BE2C (cell line): ENCODE measurements around the gene PFKFB4.
"Not testable (repeated sequence)": the region's sequence is repeated elsewhere in the genome, so short reads cannot be mapped to it uniquely, and the experiment has no call there.

Experiments
- DNase-seq: peaks from one replicate; pipeline ENCODE4 v3.0.0-alpha.2; 2020
- H3K27me3 ChIP-seq: fragments of 250-450 bp; sonication (Bioruptor Pico); 2 replicates; pipeline ENCODE4 v1.5.1; 2020; ENCODE audit warnings: mild to moderate bottlenecking
- H3K36me3 ChIP-seq: fragments of 250-450 bp; sonication (Bioruptor Pico); 2 replicates; pipeline ENCODE4 v1.5.1; 2020; ENCODE audit warnings: mild to moderate bottlenecking
- H3K4me1 ChIP-seq: fragments of 250-450 bp; sonication (Bioruptor Pico); 2 replicates; pipeline ENCODE4 v1.5.1; 2020
- H3K4me3 ChIP-seq: 2 replicates; pipeline ENCODE4 v1.5.1; 2011; ENCODE audit warnings: low read depth, low read length
- H3K9me3 ChIP-seq: fragments of 250-450 bp; sonication (Bioruptor Pico); 2 replicates; pipeline ENCODE4 v1.5.1; 2020
- TF ChIP-seq, protein P1 (sequence below): IDR thresholded peaks from 2 replicates; pipeline ENCODE4 v1.5.1; 2012; ENCODE audit warnings: mild to moderate bottlenecking, low read depth, low read length

The PFKFB4 gene

DNA sequence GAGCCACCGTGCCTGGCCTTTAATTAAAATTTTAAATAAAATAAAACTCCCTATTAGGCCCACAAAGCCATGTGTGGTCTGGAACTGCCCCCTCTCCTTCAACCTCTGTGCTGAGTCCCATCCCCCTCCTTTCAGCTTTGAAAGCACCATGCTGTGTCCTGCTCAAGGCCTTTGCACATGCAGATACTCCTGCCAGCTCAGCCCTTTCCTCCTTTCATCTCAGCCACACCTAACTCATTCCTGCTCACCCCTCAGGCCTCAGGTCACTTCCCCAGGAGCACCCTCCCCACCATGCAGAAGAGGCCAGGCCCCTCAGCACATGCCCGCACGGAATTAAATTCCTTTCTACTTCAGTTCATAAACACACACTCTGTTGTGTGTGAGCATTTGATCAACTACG lies 82.0 kb downstream of the PFKFB4 start:
- no peaks in the 10 kb centered on the region for H3K36me3 ChIP-seq

DNA sequence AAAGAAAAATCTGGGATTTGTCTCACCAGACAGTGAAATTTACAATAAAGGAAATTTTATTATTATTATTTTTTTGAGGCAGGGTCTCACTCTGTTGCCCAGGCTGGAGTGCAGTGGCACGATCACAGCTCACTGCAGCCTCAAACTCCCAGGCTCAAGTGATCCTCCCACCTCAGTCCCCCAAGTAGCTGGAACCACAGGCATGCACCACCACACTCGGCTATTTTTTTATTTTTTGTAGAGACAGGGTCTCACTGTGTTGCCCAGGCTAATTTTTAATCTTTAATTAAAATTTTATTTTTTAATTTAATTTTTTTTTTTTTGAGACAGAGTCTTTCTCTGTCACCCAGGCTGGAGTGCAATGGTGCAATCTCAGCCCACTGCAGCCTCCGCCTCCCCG lies 82.6 kb downstream of the PFKFB4 start:
- H3K36me3 ChIP-seq, H3K4me1 ChIP-seq, DNase-seq: not testable (repeated sequence)

More for the DNA sequence above, 82.0 kb downstream of the PFKFB4 start:
- H3K4me3 ChIP-seq, result no peak overlapping the region
- TF ChIP-seq, protein P1, sequence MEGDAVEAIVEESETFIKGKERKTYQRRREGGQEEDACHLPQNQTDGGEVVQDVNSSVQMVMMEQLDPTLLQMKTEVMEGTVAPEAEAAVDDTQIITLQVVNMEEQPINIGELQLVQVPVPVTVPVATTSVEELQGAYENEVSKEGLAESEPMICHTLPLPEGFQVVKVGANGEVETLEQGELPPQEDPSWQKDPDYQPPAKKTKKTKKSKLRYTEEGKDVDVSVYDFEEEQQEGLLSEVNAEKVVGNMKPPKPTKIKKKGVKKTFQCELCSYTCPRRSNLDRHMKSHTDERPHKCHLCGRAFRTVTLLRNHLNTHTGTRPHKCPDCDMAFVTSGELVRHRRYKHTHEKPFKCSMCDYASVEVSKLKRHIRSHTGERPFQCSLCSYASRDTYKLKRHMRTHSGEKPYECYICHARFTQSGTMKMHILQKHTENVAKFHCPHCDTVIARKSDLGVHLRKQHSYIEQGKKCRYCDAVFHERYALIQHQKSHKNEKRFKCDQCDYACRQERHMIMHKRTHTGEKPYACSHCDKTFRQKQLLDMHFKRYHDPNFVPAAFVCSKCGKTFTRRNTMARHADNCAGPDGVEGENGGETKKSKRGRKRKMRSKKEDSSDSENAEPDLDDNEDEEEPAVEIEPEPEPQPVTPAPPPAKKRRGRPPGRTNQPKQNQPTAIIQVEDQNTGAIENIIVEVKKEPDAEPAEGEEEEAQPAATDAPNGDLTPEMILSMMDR, result no peak
- no peak for DNase-seq
- no peaks in the 10 kb centered on the region for H3K27me3 ChIP-seq
- H3K9me3 ChIP-seq, result no peaks in the 10 kb centered on the region
- H3K4me1 ChIP-seq, result no peaks in the 10 kb centered on the region; the same call in 1 of the 2 replicates

DNA sequence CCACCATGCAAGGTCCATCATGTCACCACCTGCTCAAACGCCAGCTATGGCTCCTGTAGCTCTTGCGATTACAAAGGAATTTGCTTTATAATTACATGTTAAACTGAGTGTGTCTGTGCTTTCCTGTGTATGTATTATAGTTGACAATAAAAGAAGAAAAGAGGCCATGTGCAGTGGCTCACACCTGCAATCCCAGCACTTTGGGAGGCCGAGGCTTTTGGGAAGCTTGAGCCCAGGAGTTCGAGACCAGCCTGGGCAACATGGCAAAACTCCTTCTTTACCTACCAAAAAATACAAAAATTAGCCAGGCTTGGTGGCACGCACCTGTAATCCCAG lies 83.0 kb downstream of the PFKFB4 start:
- Histone ChIP-seq H3K36me3 (no peaks in the 10 kb centered on the region), H3K9me3 (no peaks in the 10 kb centered on the region), H3K27me3 (no peaks in the 10 kb centered on the region), H3K4me3 (peak overlapping the region; percentile 68), H3K4me1 (no peaks in the 10 kb centered on the region; the same call in 1 of the 2 replicates)
- TF ChIP-seq, protein P1, result no peak
- no peak for DNase-seq

More for the DNA sequence above, 82.6 kb downstream of the PFKFB4 start:
- H3K4me3 ChIP-seq, H3K9me3 ChIP-seq, H3K27me3 ChIP-seq: not testable (repeated sequence)

DNA sequence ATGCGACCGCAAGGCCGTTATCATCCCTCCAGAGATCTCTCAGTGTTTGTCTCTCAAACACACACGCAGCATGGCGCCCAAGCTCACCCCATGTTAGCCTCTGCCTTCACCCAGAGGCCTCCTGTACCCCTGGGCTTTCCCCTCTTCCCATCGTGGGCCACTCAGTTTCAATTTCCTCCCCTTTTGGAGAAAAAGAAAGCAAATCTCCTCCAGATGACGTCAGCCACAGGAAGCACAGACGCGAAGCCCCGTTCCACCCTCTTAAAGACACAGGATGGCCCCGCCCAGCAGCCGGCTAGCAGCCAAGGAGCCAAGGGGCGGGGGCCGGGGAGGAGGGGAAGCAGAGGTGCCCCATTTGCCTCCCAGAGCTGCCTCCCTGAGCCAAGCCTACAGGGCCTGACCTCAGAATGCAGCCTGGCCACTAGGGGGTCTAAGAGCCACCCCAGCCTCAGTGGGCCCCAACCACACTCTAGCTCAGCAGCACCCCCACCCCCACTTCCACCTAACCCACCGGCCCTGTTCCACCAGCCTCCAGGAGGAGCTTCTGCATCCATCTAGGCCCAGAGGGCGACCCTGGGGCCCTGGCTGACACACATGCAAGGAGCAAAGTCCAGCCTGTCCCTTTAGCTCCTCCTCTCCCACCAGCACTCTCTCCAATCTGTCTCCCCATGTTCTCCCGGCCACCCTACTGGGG lies 83.5 kb downstream of the PFKFB4 start:
- TF ChIP-seq, protein P1, result peak; percentile 47
- H3K4me3 ChIP-seq, result peak overlapping the region; percentile 68
- H3K4me1 ChIP-seq, result no peaks in the 10 kb centered on the region; the same call in none of the 2 replicates
- no peaks in the 10 kb centered on the region; the same call in 1 of the 2 replicates for H3K36me3 ChIP-seq
- DNase-seq, result peak; percentile 76
- no peaks in the 10 kb centered on the region for H3K27me3 ChIP-seq
- H3K9me3 ChIP-seq, result no peaks in the 10 kb centered on the region

DNA sequence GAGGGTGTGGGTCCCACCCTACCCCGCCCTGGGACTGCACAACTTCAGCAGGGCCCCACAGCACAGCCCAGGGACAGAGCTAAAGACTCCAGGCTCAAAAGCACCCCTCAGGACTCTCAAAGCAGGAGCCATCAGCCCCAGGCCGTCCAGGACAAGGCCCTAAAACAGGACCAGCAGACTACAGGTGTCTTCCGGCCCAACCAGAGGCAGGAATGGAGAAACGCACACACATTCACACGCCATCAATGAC lies 84.0 kb downstream of the PFKFB4 start:
- no peaks in the 10 kb centered on the region for H3K9me3 ChIP-seq
- no peaks in the 10 kb centered on the region; the same call in none of the 2 replicates for H3K4me1 ChIP-seq
- DNase-seq, result no peak
- H3K4me3 ChIP-seq, result peak overlapping the region; percentile 68
- H3K27me3 ChIP-seq, result no peaks in the 10 kb centered on the region
- TF ChIP-seq, protein P1, result no peak
- H3K36me3 ChIP-seq, result peaks cover 5% of the 10 kb centered on the region; the same call in 1 of the 2 replicates

DNA sequence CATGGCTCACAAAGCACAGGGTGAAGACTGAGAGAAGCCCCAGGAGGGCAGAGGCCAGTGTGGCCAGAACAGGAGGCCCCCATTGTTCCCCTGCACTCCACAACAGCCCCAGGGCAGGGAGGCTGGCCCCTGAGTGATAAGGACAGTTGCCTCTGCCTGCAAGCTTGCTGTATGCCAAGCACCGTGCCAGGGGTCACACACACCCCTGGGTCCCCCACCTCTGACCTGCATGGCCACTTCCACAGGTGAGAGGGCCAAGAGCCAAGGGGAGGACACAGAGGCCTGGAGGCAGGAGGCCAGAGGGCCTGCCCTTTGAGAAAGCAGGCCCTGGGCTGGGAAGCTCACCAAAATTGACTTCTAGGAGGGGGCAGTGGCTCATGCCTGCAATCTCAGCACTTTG lies 86.3 kb downstream of the PFKFB4 start:
- Histone ChIP-seq H3K36me3 (peaks cover 8% of the 10 kb centered on the region; the same call in 1 of the 2 replicates), H3K27me3 (no peaks in the 10 kb centered on the region), H3K4me3 (no peak overlapping the region), H3K4me1 (peaks cover under 1% of the 10 kb centered on the region), H3K9me3 (no peaks in the 10 kb centered on the region)
- no peak for DNase-seq
- TF ChIP-seq, protein P1, result no peak
